Lung (tissue), 12 donors: ENCODE data around the gene EFNA2. TPM values are rescaled to one million over a fixed set of nuclear protein-coding genes. Genes with fewer than 3 reads are reported as not detected.

ENCODE experiments used
- ATAC-seq: fragments of 200-7000 bp; cut with Tn5 transposase; one replicate; pipeline ENCODE4 v1.9.1; 2020; ENCODE audit warnings: moderate number of reproducible peaks; ENCODE audit not compliant: insufficient read depth, low FRiP score
- DNase-seq, 3 donors: peaks; one replicate each; pipeline ENCODE4 v3.0.0-alpha.2; 2013 to 2017
- H3K27ac ChIP-seq, 2 donors: one replicate each; pipeline ENCODE4 v1.5.1; 2013; ENCODE audit warnings: mild to moderate bottlenecking in 2 of 2, moderate library complexity in 2 of 2, control low read depth in 1 of 2, inconsistent platforms in 1 of 2, low read depth in 1 of 2, low read length in 1 of 2
- H3K27me3 ChIP-seq, 3 donors: one replicate each; pipeline ENCODE4 v1.5.1; 2013; ENCODE audit warnings: low read length in 2 of 3; ENCODE audit not compliant: control insufficient read depth in 3 of 3, insufficient read depth in 3 of 3
- H3K36me3 ChIP-seq, 4 donors: one replicate each; pipeline ENCODE4 v1.5.1; 2013; ENCODE audit warnings: low read length in 4 of 4, mild to moderate bottlenecking in 1 of 4, moderate library complexity in 1 of 4; ENCODE audit not compliant: control insufficient read depth in 4 of 4, insufficient read depth in 4 of 4
- H3K4me1 ChIP-seq, 5 donors: one replicate each; pipeline ENCODE4 v1.5.1; 2013; ENCODE audit warnings: low read length in 5 of 5, mild to moderate bottlenecking in 2 of 5, moderate library complexity in 1 of 5; ENCODE audit not compliant: control insufficient read depth in 5 of 5, insufficient read depth in 5 of 5
- H3K4me3 ChIP-seq: one replicate; pipeline ENCODE4 v1.5.1; 2013; ENCODE audit warnings: mild to moderate bottlenecking, control low read depth, moderate library complexity
- H3K9ac ChIP-seq, 2 donors: one replicate each; pipeline ENCODE4 v1.5.1; 2013; ENCODE audit warnings: low read length in 2 of 2, control low read depth in 1 of 2; ENCODE audit not compliant: insufficient read depth in 1 of 2
- H3K9me3 ChIP-seq, 4 donors: one replicate each; pipeline ENCODE4 v1.5.1; 2013; ENCODE audit warnings: low read length in 3 of 4, mild to moderate bottlenecking in 1 of 4, moderate library complexity in 1 of 4; ENCODE audit not compliant: control insufficient read depth in 4 of 4, insufficient read depth in 3 of 4
- WGBS, 2 donors: extraction: QIAGEN DNeasy Blood & Tissue Kit; methylation state at CpG; one replicate each; pipeline ENCODE4 v1.1.7; 2013; 5-methylcytosine and 5-hydroxymethylcytosine counted together
- polyA plus RNA-seq, 2 donors: library from polyadenylated mRNA; stranded (reverse); fragments of 200-250 nt; gene quantifications; one replicate each; pipeline ENCODE4 v1.2.1, GENCODE V29; 2013
- total RNA-seq, 2 donors: library from RNA; depleted of rRNA in 1 of 2; stranded (reverse); fragments of >200 nt in 1 of 2; gene quantifications; one replicate each; pipeline ENCODE4 v1.2.1, GENCODE V29; 2014 to 2021
- TF ChIP-seq, protein P1 (sequence below): IDR thresholded peaks from 2 replicates; pipeline ENCODE4 v1.5.1; 2012; ENCODE audit warnings: mild to moderate bottlenecking; ENCODE audit errors: control extremely low read depth, extremely low read depth
- donor health status: control.
- donor health status: control.
- donor health status: Bipolar disorder and iron deficiency.
- donor health status: healthy.
- donor health status: DM: yes; HTN: yes; CAD: no.

EFNA2 gene
- total and polyA plus RNA-seq, 4 donors: 0.37 TPM; not detected in 3

DNA sequence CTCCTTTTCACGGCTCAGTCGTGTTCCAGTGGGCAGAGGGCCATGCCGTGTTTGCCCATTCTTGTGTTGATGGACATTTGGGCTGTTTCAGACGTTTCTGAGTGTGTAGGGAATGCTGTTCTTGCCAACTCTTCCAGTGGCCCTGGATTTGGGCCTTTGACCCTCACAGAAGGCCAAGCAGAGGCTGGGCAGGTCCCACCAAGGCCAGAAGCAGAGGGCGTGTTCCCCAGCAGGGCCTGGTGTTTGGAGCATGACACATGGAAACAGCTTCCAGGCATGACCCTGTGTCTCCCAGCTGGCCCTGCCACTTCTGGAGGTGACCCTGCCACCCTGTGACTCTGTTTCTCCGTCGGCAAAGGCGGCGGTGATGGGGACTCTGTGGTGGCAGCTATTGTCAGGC lies 35.9 kb downstream of the EFNA2 start:
- Histone ChIP-seq H3K4me3 (no peak overlapping the region), H3K27me3 (peaks cover 0 to 23% (median 13%) of the 10 kb centered on the region in 3 donors), H3K9me3 (peaks cover 0 to 2% (median 0%) of the 10 kb centered on the region in 4 donors), H3K27ac (no peak overlapping the region), H3K4me1 (peaks cover 0 to 14% (median 0%) of the 10 kb centered on the region in 5 donors), H3K9ac (no peak overlapping the region), H3K36me3 (no peaks in the 10 kb centered on the region)
- ATAC-seq (no peak), DNase-seq (no peak)
- 84 to 92% methylated on average over 9 of the region's 9 CpGs for WGBS, 2 donors
- TF ChIP-seq, protein P1, sequence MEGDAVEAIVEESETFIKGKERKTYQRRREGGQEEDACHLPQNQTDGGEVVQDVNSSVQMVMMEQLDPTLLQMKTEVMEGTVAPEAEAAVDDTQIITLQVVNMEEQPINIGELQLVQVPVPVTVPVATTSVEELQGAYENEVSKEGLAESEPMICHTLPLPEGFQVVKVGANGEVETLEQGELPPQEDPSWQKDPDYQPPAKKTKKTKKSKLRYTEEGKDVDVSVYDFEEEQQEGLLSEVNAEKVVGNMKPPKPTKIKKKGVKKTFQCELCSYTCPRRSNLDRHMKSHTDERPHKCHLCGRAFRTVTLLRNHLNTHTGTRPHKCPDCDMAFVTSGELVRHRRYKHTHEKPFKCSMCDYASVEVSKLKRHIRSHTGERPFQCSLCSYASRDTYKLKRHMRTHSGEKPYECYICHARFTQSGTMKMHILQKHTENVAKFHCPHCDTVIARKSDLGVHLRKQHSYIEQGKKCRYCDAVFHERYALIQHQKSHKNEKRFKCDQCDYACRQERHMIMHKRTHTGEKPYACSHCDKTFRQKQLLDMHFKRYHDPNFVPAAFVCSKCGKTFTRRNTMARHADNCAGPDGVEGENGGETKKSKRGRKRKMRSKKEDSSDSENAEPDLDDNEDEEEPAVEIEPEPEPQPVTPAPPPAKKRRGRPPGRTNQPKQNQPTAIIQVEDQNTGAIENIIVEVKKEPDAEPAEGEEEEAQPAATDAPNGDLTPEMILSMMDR: no peak

DNA sequence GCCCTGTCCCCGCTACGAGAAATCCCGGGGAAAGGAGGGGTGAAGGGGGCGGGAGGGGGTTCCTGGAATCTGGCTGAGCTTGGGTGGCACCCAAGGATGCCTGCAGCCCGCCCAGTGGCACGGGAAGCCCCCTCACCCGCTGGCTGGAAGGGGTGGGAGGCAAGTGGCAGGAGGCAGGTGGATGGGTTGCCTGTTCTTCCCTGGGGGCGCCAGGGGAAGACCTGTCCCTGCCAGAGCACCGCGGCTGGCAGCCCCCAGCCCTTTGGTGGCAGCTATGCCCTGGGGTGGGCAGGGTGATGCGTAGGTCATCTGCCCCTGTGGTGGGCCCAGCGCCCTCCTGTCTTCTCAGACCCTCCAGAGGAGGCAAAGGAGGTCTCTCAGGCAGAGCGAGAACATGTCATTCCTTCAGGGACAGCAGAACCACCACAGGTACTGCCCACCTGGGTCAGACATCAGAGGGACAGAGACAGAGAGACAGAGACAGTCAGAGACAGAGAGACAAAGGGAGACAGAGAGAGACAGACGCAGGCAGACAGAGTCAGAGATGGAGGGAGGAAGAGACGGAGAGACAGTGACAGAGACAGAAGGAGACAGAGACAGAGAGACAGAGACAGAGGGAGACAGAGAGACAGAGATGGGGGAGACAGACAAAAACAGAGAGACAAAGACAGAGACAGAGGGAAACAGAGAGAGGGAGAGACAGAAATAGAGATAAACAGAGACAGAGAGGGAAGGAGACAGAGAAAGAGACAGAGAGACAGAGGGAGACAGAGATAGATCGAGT lies 36.7 kb downstream of the EFNA2 start:
- peaks cover 0 to 17% (median 10%) of the 10 kb centered on the region in 3 donors for H3K27me3 ChIP-seq
- H3K4me1 ChIP-seq: peaks cover 0 to 14% (median 0%) of the 10 kb centered on the region in 5 donors
- no peaks in the 10 kb centered on the region for H3K36me3 ChIP-seq
- DNase-seq (no peak), ATAC-seq (no peak)
- H3K9ac ChIP-seq: no peak overlapping the region
- H3K4me3 ChIP-seq: no peak overlapping the region
- WGBS, 2 donors: 87 to 93% methylated on average over 16 of the region's 16 CpGs
- H3K27ac ChIP-seq: no peak overlapping the region
- TF ChIP-seq, protein P1: no peak
- H3K9me3 ChIP-seq: peaks cover 0 to 2% (median 0%) of the 10 kb centered on the region in 4 donors

DNA sequence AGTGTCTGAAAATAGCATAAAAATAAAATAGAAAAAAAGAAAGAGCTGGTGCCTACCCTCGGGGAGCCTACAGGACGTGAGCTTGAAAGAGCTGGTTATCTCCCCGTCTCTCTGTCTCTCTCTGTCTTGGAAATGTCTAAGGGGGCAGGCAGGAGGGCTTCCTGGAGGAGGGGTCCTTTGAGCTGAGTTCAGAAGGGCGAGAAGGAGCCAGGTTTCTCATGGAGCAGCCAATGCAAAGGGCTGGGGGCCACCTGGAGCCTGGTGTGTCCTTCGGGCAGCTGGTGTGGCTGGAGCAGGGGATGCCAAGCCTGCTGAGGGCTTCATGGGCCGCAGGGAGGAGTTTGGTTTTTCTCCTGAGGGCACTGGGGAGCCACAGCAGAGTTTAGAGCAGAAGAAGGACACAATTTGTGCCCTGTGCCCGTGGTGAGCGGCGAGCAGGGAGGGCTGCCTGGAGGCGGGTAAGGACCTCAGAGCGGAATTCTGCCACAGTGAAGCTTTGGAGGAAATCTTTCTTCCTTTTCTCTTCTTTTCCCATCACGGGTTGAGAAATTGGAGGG lies 38.7 kb downstream of the EFNA2 start:
- WGBS, 2 donors: 68 to 77% methylated on average over 12 of the region's 12 CpGs
- H3K4me3 ChIP-seq: no peak overlapping the region
- peaks cover 0 to 4% (median 3%) of the 10 kb centered on the region in 3 donors for H3K27me3 ChIP-seq
- H3K36me3 ChIP-seq: no peaks in the 10 kb centered on the region
- H3K9me3 ChIP-seq: no peaks in the 10 kb centered on the region
- DNase-seq (no peak), ATAC-seq (no peak)
- no peak overlapping the region for H3K9ac ChIP-seq
- TF ChIP-seq, protein P1: no peak
- H3K27ac ChIP-seq: no peak overlapping the region
- H3K4me1 ChIP-seq: peaks cover 0 to 7% (median 0%) of the 10 kb centered on the region in 5 donors
